Activated T-cell treated with anti-CD3 and anti-CD28 coated beads, Interleukin-2, amount 50 U/mL, for 24 hours (primary cell): Measurements from ENCODE around the gene GUF1.

Experiments
- DNase-seq: peaks from one replicate; pipeline ENCODE4 v3.0.0-alpha.2; 2020
- H3K27ac Mint-ChIP-seq: 2 replicates; pipeline ENCODE4 v1.8.0; 2020; ENCODE audit warnings: mild to moderate bottlenecking, mixed read lengths
- H3K27me3 Mint-ChIP-seq: 2 replicates; pipeline ENCODE4 v1.8.0; 2020; ENCODE audit warnings: mixed read lengths
- H3K36me3 Mint-ChIP-seq: 2 replicates; pipeline ENCODE4 v1.8.0; 2020; ENCODE audit warnings: low read depth, mixed read lengths
- H3K4me1 Mint-ChIP-seq: 2 replicates; pipeline ENCODE4 v1.8.0; 2020; ENCODE audit warnings: low read depth, mixed read lengths
- H3K4me3 Mint-ChIP-seq: 2 replicates; pipeline ENCODE4 v1.8.0; 2020; ENCODE audit warnings: mild to moderate bottlenecking, moderate library complexity, mixed read lengths
- H3K9me3 Mint-ChIP-seq: 2 replicates; pipeline ENCODE4 v1.8.0; 2020; ENCODE audit warnings: mixed read lengths

Gene GUF1

GRCh38 chr4:44678094-44679041 lies at the start of gene GUF1:
GUF1 (plus strand) TSS chr4:44678420; CDS start chr4:44678623, 203 bp downstream.
- H3K4me1 Mint-ChIP-seq = peaks cover 41% of the 10 kb centered on the region
- peak within 1 kb of the TSS; percentile 95 for H3K4me3 Mint-ChIP-seq
- peaks cover 44% of the 10 kb centered on the region for H3K36me3 Mint-ChIP-seq
- H3K27me3 Mint-ChIP-seq = no peaks in the 10 kb centered on the region
- peak; percentile 91 for DNase-seq
- no peaks in the 10 kb centered on the region for H3K9me3 Mint-ChIP-seq
- peak within 1 kb of the TSS; percentile 99 for H3K27ac Mint-ChIP-seq

- Mint-ChIP-seq H3K4me3 (no peak overlapping the region), H3K27ac (no peak overlapping the region), H3K27me3 (peaks cover 4% of the 10 kb centered on the region), H3K9me3 (no peaks in the 10 kb centered on the region), H3K4me1 (peaks cover 2% of the 10 kb centered on the region), H3K36me3 (no peaks in the 10 kb centered on the region)
- peak; percentile 29 for DNase-seq
Observed at GRCh38 chr4:44629280-44629866, 48.8 kb upstream of the GUF1 start.

GRCh38 chr4:44632089-44632488 lies 46.1 kb upstream of the GUF1 start:
- Mint-ChIP-seq H3K27me3 (peaks cover 3% of the 10 kb centered on the region), H3K4me3 (no peak overlapping the region), H3K36me3 (no peaks in the 10 kb centered on the region), H3K27ac (no peak overlapping the region), H3K4me1 (peaks cover 2% of the 10 kb centered on the region), H3K9me3 (no peaks in the 10 kb centered on the region)
- no peak for DNase-seq

- Mint-ChIP-seq H3K36me3 (no peaks in the 10 kb centered on the region), H3K4me1 (peaks cover 2% of the 10 kb centered on the region), H3K27me3 (peaks cover 2% of the 10 kb centered on the region), H3K27ac (no peak overlapping the region), H3K4me3 (no peak overlapping the region), H3K9me3 (no peaks in the 10 kb centered on the region)
- no peak for DNase-seq
Observed at GRCh38 chr4:44632733-44633132, 45.5 kb upstream of the GUF1 start.

GRCh38 chr4:44638091-44638490 lies 40.1 kb upstream of the GUF1 start:
- no peak overlapping the region for H3K4me3 Mint-ChIP-seq
- no peak for DNase-seq
- H3K9me3 Mint-ChIP-seq = peaks cover 5% of the 10 kb centered on the region
- no peaks in the 10 kb centered on the region for H3K4me1 Mint-ChIP-seq
- no peak overlapping the region for H3K27ac Mint-ChIP-seq
- peaks cover 6% of the 10 kb centered on the region for H3K27me3 Mint-ChIP-seq
- no peaks in the 10 kb centered on the region for H3K36me3 Mint-ChIP-seq

- Mint-ChIP-seq H3K27me3 (peaks cover 13% of the 10 kb centered on the region), H3K4me3 (no peak overlapping the region), H3K36me3 (peaks cover 2% of the 10 kb centered on the region), H3K27ac (no peak overlapping the region), H3K9me3 (peaks cover 17% of the 10 kb centered on the region), H3K4me1 (no peaks in the 10 kb centered on the region)
- no peak for DNase-seq
Observed at GRCh38 chr4:44646151-44646550, 32.1 kb upstream of the GUF1 start.

- Mint-ChIP-seq H3K4me3 (no peak within 1 kb of the TSS), H3K36me3 (no peaks in the 10 kb centered on the region), H3K9me3 (no peaks in the 10 kb centered on the region), H3K4me1 (no peaks in the 10 kb centered on the region), H3K27me3 (peaks cover 18% of the 10 kb centered on the region), H3K27ac (no peak within 1 kb of the TSS)
- no peak for DNase-seq
Observed at GRCh38 chr4:44651425-44651824, 26.8 kb upstream of the GUF1 start, which contains the start of gene YIPF7. YIPF7 (minus strand) TSS chr4:44651625; CDS start chr4:44650100, 1,525 bp downstream.

GRCh38 chr4:44652002-44652401 lies 26.2 kb upstream of the GUF1 start:
- Mint-ChIP-seq H3K36me3 (no peaks in the 10 kb centered on the region), H3K4me3 (no peak overlapping the region), H3K27me3 (peaks cover 13% of the 10 kb centered on the region), H3K4me1 (no peaks in the 10 kb centered on the region), H3K27ac (no peak overlapping the region), H3K9me3 (no peaks in the 10 kb centered on the region)
- DNase-seq = no peak

GRCh38 chr4:44660396-44660795 lies 17.8 kb upstream of the GUF1 start:
- Mint-ChIP-seq H3K27me3 (peaks cover 9% of the 10 kb centered on the region), H3K27ac (no peak overlapping the region), H3K36me3 (no peaks in the 10 kb centered on the region), H3K4me3 (no peak overlapping the region), H3K9me3 (no peaks in the 10 kb centered on the region), H3K4me1 (no peaks in the 10 kb centered on the region)
- DNase-seq = no peak

GRCh38 chr4:44661940-44662622 lies 16.1 kb upstream of the GUF1 start:
- no peak for DNase-seq
- Mint-ChIP-seq H3K4me3 (no peak overlapping the region), H3K27ac (no peak overlapping the region), H3K4me1 (no peaks in the 10 kb centered on the region), H3K36me3 (no peaks in the 10 kb centered on the region), H3K27me3 (peaks cover 9% of the 10 kb centered on the region), H3K9me3 (no peaks in the 10 kb centered on the region)

- Mint-ChIP-seq H3K27ac (no peak overlapping the region), H3K4me3 (no peak overlapping the region), H3K4me1 (no peaks in the 10 kb centered on the region), H3K36me3 (no peaks in the 10 kb centered on the region), H3K27me3 (peaks cover 9% of the 10 kb centered on the region), H3K9me3 (no peaks in the 10 kb centered on the region)
- DNase-seq = no peak
Observed at GRCh38 chr4:44662623-44663005, 15.6 kb upstream of the GUF1 start.

- no peak for DNase-seq
- Mint-ChIP-seq H3K4me3 (no peak overlapping the region), H3K9me3 (no peaks in the 10 kb centered on the region), H3K4me1 (peaks cover 2% of the 10 kb centered on the region), H3K27me3 (peaks cover 8% of the 10 kb centered on the region), H3K36me3 (no peaks in the 10 kb centered on the region), H3K27ac (no peak overlapping the region)
Observed at GRCh38 chr4:44663539-44664263, 14.5 kb upstream of the GUF1 start.

GRCh38 chr4:44668526-44668925 lies 9.7 kb upstream of the GUF1 start:
- no peak overlapping the region for H3K4me3 Mint-ChIP-seq
- H3K9me3 Mint-ChIP-seq = no peaks in the 10 kb centered on the region
- H3K27me3 Mint-ChIP-seq = peaks cover 13% of the 10 kb centered on the region
- no peaks in the 10 kb centered on the region for H3K36me3 Mint-ChIP-seq
- peaks cover 2% of the 10 kb centered on the region for H3K4me1 Mint-ChIP-seq
- H3K27ac Mint-ChIP-seq = no peak overlapping the region
- no peak for DNase-seq

GRCh38 chr4:44670506-44671199 lies 7.6 kb upstream of the GUF1 start:
- Mint-ChIP-seq H3K4me3 (no peak overlapping the region), H3K4me1 (peaks cover 2% of the 10 kb centered on the region)

More at GRCh38 chr4:44670506-44671199, 7.6 kb upstream of the GUF1 start:
- Mint-ChIP-seq H3K27ac (no peak overlapping the region), H3K36me3 (no peaks in the 10 kb centered on the region), H3K9me3 (no peaks in the 10 kb centered on the region), H3K27me3 (peaks cover 13% of the 10 kb centered on the region)
- no peak for DNase-seq
